HG02970 (cell line): ENCODE data around the gene RUNX2.

ENCODE experiments used
- ATAC-seq: cut with Tn5 transposase; IDR thresholded peaks from one replicate; pipeline ENCODE4 v1.9.1; 2021; ENCODE audit warnings: mild to moderate bottlenecking, moderate library complexity, moderate number of reproducible peaks; ENCODE audit not compliant: unreplicated experiment, low FRiP score

Gene RUNX2

GRCh38 chr6:45350186-45350710, 22.1 kb downstream of the RUNX2 start:
- no peak for ATAC-seq

GRCh38 chr6:45351076-45351475, 22.9 kb downstream of the RUNX2 start:
- ATAC-seq, result no peak

GRCh38 chr6:45351667-45352066, 23.5 kb downstream of the RUNX2 start:
- no peak for ATAC-seq

GRCh38 chr6:45353654-45354053, 25.5 kb downstream of the RUNX2 start:
- ATAC-seq, result no peak

GRCh38 chr6:45364466-45364865, 36.3 kb downstream of the RUNX2 start:
- ATAC-seq, result no peak

GRCh38 chr6:45365036-45365435, 36.9 kb downstream of the RUNX2 start:
- ATAC-seq, result no peak

- ATAC-seq, result no peak
Observed at GRCh38 chr6:45366534-45366933, 38.4 kb downstream of the RUNX2 start.

- ATAC-seq, result no peak
Observed at GRCh38 chr6:45367999-45368398, 39.9 kb downstream of the RUNX2 start.

- ATAC-seq, result no peak
Observed at GRCh38 chr6:45369870-45370269, 41.7 kb downstream of the RUNX2 start.

- no peak for ATAC-seq
Observed at GRCh38 chr6:45371924-45372573, 43.9 kb downstream of the RUNX2 start.

- no peak for ATAC-seq
Observed at GRCh38 chr6:45375449-45375848, 47.3 kb downstream of the RUNX2 start.

GRCh38 chr6:45376310-45377042, 48.3 kb downstream of the RUNX2 start:
- no peak for ATAC-seq

GRCh38 chr6:45377043-45377553, 49.0 kb downstream of the RUNX2 start:
- no peak for ATAC-seq

- peak; percentile 94 for ATAC-seq
Observed at GRCh38 chr6:45377554-45378333, 49.6 kb downstream of the RUNX2 start, which contains the start of gene SUPT3H. Gene SUPT3H, minus strand, starts transcription at chr6:45377934.

- peak; percentile 22 for ATAC-seq
Observed at GRCh38 chr6:45378334-45378926, 50.3 kb downstream of the RUNX2 start.

GRCh38 chr6:45382391-45382790, 54.3 kb downstream of the RUNX2 start:
- ATAC-seq, result no peak

- ATAC-seq, result no peak
Observed at GRCh38 chr6:45386501-45386900, 58.4 kb downstream of the RUNX2 start.

GRCh38 chr6:45387236-45387635, 59.1 kb downstream of the RUNX2 start:
- ATAC-seq, result no peak

- ATAC-seq, result no peak
Observed at GRCh38 chr6:45388328-45388727, 60.2 kb downstream of the RUNX2 start.

- ATAC-seq, result no peak
Observed at GRCh38 chr6:45394586-45395095, 66.5 kb downstream of the RUNX2 start.
